GM10847 (cell line): ENCODE data around the gene SDS.

Experiments
- POLR2A ChIP-seq: IDR thresholded peaks from 2 replicates; pipeline ENCODE4 v1.6.1; 2011; ENCODE audit not compliant: insufficient read length; ENCODE audit errors: extremely low read depth

SDS gene

GRCh38 chr12:113436993-113437728 is 33.5 kb upstream of the SDS start:
- TF ChIP-seq POLR2A: no peak

DNA sequence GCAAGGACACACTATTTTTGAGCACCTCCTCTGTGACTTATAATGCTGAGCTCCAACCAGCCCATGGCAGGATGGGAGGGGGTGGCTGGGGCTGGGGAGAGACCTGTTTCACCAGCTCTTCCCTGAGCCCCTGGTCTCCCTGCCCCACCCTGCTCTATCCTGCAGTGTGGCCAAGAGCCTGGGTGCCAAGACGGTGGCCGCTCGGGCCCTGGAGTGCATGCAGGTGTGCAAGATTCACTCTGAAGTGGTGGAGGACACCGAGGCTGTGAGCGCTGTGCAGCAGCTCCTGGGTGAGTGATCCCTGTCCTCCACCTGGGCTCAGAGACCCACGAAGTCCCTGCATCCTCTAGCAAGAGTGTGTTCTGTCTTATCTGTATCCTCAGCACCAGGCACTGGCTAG is 32.9 kb upstream of the SDS start:
- no peak for TF ChIP-seq POLR2A

- TF ChIP-seq POLR2A: no peak
Measured at GRCh38 chr12:113435367-113435766, 31.7 kb upstream of the SDS start.

- TF ChIP-seq POLR2A: no peak
Measured at GRCh38 chr12:113432986-113433385, 29.3 kb upstream of the SDS start.

DNA sequence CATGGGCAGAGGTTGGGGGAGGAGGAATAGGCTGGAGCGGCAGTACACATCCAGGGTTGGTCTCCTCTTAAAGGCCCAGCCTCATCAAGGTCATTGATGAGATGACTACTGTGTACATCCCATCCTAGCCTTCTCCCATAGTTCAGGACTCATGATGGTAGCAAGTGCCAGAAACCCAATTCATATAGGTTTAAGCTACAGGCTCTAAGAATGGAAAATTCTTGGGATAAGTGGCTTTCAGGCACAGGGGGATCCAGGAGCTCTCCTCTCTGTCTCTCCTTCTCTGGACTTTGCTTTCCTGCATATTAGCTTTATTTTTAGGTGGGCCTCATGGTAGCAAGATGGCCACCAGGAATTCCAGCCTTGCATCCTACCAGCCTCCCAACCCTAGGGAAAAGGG is 24.8 kb upstream of the SDS start:
- no peak for TF ChIP-seq POLR2A

GRCh38 chr12:113427882-113428281 is 24.2 kb upstream of the SDS start:
- TF ChIP-seq POLR2A: no peak

GRCh38 chr12:113425960-113426453 is 22.3 kb upstream of the SDS start:
- TF ChIP-seq POLR2A: no peak

- no peak for TF ChIP-seq POLR2A
Measured at GRCh38 chr12:113424915-113425823, 21.5 kb upstream of the SDS start.

DNA sequence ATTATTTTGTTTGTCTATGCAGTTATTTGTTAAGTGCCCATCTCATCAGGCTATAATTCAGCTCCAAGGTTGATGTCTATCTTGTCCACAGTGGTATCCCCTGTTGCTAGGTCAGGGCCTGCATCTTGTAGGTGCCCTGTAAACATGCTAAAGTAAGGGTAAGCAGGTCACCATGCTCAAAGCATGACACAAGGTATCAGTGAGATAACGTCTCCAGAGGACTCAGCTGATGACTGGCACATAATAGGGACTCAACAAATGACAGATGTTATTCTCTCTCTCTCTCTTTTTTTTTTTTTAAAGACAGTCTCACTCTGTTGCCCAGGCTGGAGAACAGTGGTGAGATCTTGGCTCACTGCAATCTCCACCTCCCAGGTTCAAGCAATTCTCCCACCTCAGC is 20.8 kb upstream of the SDS start:
- TF ChIP-seq POLR2A: no peak

DNA sequence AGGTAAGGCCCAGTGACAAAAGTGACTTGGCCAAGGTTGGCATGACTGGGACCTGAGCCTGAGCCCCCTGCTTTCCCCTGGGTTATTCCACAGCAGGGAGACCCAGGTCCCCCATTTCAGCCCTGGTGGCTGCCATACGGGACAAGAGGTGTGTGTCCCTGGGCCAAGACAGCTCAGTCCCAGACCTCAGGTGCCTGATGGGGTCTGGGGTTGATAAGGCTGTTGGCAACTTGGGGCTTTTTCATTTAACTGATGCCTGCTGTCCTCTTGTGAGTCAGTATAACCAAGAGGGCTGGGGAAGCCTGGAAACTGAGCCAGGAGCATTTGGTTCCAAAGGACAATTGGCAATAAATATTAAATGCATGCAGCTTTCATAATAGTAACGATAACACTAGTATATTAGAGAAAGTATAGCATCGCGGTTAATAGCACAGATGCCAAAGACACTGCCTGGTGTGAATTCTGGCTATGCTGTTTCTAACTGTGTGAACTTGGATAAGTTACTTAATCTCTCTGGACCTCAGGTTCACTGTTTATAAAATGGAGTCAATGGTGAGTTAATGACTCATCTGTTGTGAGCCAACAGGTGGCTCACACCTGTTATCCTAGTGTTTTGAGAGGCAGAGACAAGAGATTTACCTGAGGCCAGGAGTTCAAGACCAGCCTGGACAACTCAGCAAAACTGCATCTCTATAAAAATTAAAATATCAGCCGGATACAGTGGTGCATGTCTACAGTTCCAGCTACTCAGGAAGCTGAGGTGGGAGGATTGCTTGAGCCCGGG is 19.4 kb upstream of the SDS start:
- TF ChIP-seq POLR2A: no peak

DNA sequence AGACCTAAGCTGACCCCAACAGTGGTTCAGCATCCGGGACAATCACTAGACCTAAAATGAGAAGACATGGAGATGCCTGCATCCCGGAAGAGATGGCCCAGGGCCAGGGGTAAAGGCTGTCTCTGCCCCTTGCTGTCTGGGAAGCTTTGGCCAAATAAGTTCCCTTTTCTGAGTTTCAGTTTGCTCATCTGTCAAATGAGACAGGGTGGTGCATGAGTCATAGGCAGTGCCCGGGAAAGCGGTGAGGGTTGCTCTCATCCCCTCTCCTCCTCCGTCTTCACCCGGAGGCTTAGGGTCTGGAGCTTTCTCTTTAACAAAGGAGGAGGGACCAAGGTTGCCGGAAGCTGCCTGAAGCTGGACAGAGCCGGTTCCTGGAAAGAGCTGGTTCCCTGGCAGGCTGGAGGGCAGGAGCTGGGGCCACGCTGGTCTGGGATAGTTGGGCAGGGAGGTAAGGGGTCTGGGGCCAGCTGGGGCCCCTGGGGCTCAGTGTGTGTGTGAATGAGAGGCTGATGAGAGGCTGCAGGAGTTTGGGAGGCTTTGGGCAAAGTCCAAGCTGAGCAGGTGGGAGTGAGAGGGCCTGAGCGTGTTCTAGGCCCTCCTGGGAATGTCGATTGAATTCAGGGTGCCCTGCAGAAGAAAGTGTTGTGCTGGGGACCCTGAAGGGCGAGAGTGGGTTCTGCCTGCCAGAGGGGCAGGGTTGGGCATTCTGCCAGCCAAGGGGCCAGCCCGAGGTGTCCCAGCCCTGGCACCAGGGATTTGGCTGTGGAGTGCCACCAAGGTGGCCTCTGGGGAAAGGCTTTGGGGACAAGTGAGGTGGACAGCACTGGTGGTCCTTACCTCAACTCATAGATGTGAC is 18.6 kb upstream of the SDS start, which contains the start of gene SDSL:
TSS of gene SDSL (plus strand) at position 351 of the 856 bp plus-strand sequence. CDS start 5,603 bp downstream, outside the sequence.
- TF ChIP-seq POLR2A: no peak

- no peak for TF ChIP-seq POLR2A
Measured at GRCh38 chr12:113420996-113421595, 17.4 kb upstream of the SDS start.

GRCh38 chr12:113418213-113418879 is 14.7 kb upstream of the SDS start:
- no peak for TF ChIP-seq POLR2A
